ENCODE results near the gene PDE6D. TPM values are rescaled to one million over a fixed set of nuclear protein-coding genes. Genes with fewer than 3 reads are reported as not detected.
A peak's percentile ranks its signal among the peaks of the same experiment; 100 is the strongest.

The PDE6D gene
- total and polyA plus RNA-seq, 2 of the 13 experiments (the other 11 are each of a cell fraction or from before 2014, with no cell fraction given): 14.1 to 23.2 TPM

GRCh38 chr2:231786177-231786916 is 5.3 kb upstream of the PDE6D start, which contains the start of gene COPS7B (continued):
- peak; percentile 96; the same call in 1 of the 2 replicates for TF ChIP-seq TSC22D2 (CRISPR knock-in tag; IDR thresholded peaks at IDR 0.05; ENCODE audit: borderline replicate concordance)
- TF ChIP-seq MTA1 (CRISPR knock-in tag; IDR thresholded peaks at IDR 0.05; ENCODE audit: borderline replicate concordance): peak; percentile 98
- peak; percentile 88 for TF ChIP-seq ZEB1 (IDR thresholded peaks at IDR 0.05; ENCODE audit: insufficient replicate concordance, low read depth)
- TF ChIP-seq PAWR (CRISPR knock-in tag; IDR thresholded peaks at IDR 0.05; ENCODE audit: borderline replicate concordance): 0 out of 2 replicates have a peak, but pooled peaks have one; percentile 92
- TF ChIP-seq ZBTB10 (CRISPR knock-in tag; IDR thresholded peaks at IDR 0.05; ENCODE audit: borderline replicate concordance): peak; percentile 89; the same call in 1 of the 2 replicates
- peak; percentile 94 for TF ChIP-seq HCFC1 (IDR thresholded peaks at IDR 0.05; ENCODE audit: low read depth, low read length)
- TF ChIP-seq ZBTB7B (CRISPR knock-in tag; IDR thresholded peaks at IDR 0.05): peak; percentile 60; the same call in 1 of the 2 replicates
- peak; percentile 82 for TF ChIP-seq FOXA3 (CRISPR knock-in tag; IDR thresholded peaks at IDR 0.05)
- TF ChIP-seq ZNF510 (CRISPR knock-in tag; IDR thresholded peaks at IDR 0.05; ENCODE audit: low read depth): peak; percentile 81; the same call in 1 of the 2 replicates
- peak; percentile 62; the same call in 1 of the 2 replicates for TF ChIP-seq DPF2 (CRISPR knock-in tag; IDR thresholded peaks at IDR 0.05; ENCODE audit: borderline replicate concordance, low read depth)
- no peak for TF ChIP-seq HOXA7 (CRISPR knock-in tag; IDR thresholded peaks at IDR 0.05)
- peak; percentile 96 for TF ChIP-seq TEAD3 (CRISPR knock-in tag; optimal IDR thresholded peaks at IDR 0.05; ENCODE audit: borderline replicate concordance)
- TF ChIP-seq, protein P1, sequence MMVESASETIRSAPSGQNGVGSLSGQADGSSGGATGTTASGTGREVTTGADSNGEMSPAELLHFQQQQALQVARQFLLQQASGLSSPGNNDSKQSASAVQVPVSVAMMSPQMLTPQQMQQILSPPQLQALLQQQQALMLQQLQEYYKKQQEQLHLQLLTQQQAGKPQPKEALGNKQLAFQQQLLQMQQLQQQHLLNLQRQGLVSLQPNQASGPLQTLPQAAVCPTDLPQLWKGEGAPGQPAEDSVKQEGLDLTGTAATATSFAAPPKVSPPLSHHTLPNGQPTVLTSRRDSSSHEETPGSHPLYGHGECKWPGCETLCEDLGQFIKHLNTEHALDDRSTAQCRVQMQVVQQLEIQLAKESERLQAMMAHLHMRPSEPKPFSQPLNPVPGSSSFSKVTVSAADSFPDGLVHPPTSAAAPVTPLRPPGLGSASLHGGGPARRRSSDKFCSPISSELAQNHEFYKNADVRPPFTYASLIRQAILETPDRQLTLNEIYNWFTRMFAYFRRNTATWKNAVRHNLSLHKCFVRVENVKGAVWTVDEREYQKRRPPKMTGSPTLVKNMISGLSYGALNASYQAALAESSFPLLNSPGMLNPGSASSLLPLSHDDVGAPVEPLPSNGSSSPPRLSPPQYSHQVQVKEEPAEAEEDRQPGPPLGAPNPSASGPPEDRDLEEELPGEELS (CRISPR knock-in tag; IDR thresholded peaks at IDR 0.05): peak; percentile 81
- 0 out of 2 replicates have a peak, but pooled peaks have one; percentile 75 for TF ChIP-seq ZNF775 (CRISPR knock-in tag; IDR thresholded peaks at IDR 0.05; ENCODE audit: borderline replicate concordance)
- TF ChIP-seq NCOA2 (CRISPR knock-in tag; IDR thresholded peaks at IDR 0.05): peak; percentile 77
- TF ChIP-seq ONECUT2 (CRISPR knock-in tag; IDR thresholded peaks at IDR 0.05): peak; percentile 30; the same call in 1 of the 2 replicates
- TF ChIP-seq ZBTB3 (CRISPR knock-in tag; IDR thresholded peaks at IDR 0.05; ENCODE audit: borderline replicate concordance, low read depth): peak; percentile 71; the same call in 1 of the 2 replicates
- no peak for TF ChIP-seq TCF12 (IDR thresholded peaks at IDR 0.05)
- TF ChIP-seq TCF12 (CRISPR knock-in tag; IDR thresholded peaks at IDR 0.05): 0 out of 2 replicates have a peak, but pooled peaks have one; percentile 53
- peak; percentile 98 for TF ChIP-seq RFXAP (CRISPR knock-in tag; IDR thresholded peaks at IDR 0.05; ENCODE audit: borderline replicate concordance)
- TF ChIP-seq SALL1 (CRISPR knock-in tag; IDR thresholded peaks at IDR 0.05): peak; percentile 97
- TF ChIP-seq, protein P2, sequence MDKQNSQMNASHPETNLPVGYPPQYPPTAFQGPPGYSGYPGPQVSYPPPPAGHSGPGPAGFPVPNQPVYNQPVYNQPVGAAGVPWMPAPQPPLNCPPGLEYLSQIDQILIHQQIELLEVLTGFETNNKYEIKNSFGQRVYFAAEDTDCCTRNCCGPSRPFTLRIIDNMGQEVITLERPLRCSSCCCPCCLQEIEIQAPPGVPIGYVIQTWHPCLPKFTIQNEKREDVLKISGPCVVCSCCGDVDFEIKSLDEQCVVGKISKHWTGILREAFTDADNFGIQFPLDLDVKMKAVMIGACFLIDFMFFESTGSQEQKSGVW (CRISPR knock-in tag; IDR thresholded peaks at IDR 0.05; ENCODE audit: borderline replicate concordance): no peak
- TF ChIP-seq EEA1 (CRISPR knock-in tag; IDR thresholded peaks at IDR 0.05; ENCODE audit: borderline replicate concordance): peak; percentile 98; the same call in 1 of the 2 replicates
- TF ChIP-seq ZNF660 (CRISPR knock-in tag; IDR thresholded peaks at IDR 0.05; ENCODE audit: borderline replicate concordance, low read depth): no peak
- peak; percentile 94 for TF ChIP-seq ZMYM4 (CRISPR knock-in tag; IDR thresholded peaks at IDR 0.05)
